ENCODE measurements around the gene SUCLG1. TPM values are rescaled to one million over a fixed set of nuclear protein-coding genes. Genes with fewer than 3 reads are reported as not detected.

SUCLG1 gene
- total RNA-seq, 1 experiment from 2014 or later, result 83.4 TPM

GRCh38 chr2:84481702-84482101 is 22.6 kb upstream of the SUCLG1 start:
- Histone ChIP-seq H3K36me3 (ENCODE audit: low read depth, low read length) (no peaks in the 10 kb centered on the region), H3K4me2 (ENCODE audit: low read length) (no peak overlapping the region), H3K9me3 (ENCODE audit: low read length) (no peaks in the 10 kb centered on the region), H3K4me1 (ENCODE audit: insufficient read depth, low read length) (no peaks in the 10 kb centered on the region), H3K27ac (ENCODE audit: low read length) (no peak overlapping the region), H3F3A (ENCODE audit: low read length, unreplicated experiment) (no peaks in the 10 kb centered on the region), H4K20me1 (ENCODE audit: low read length) (no peaks in the 10 kb centered on the region), H3K27me3 (ENCODE audit: low read length) (no peaks in the 10 kb centered on the region), H3K4me3 (ENCODE audit: low read length) (no peak overlapping the region), H3K79me2 (ENCODE audit: low read length) (no peaks in the 10 kb centered on the region), H3K9me2 (replicated peaks; ENCODE audit: low read length) (no peaks in the 10 kb centered on the region), H3K9ac (ENCODE audit: low read length) (no peak overlapping the region), H2AFZ (ENCODE audit: low read length) (peak overlapping the region; percentile 34; the same call in 1 of the 2 replicates)
- peak; percentile 30 for DNase-seq
- no peak; the same call in 1 of the 2 replicates for ATAC-seq
- ChIA-PET CTCF (no interaction called here), POLR2A (ENCODE audit: unreplicated experiment) (no interaction called here)
- no TSS peak for BruUV-seq (replicated peaks)
- intact Hi-C loops (cut with micrococcal nuclease), result no loop called here
- no peak for TF ChIP-seq CTCF (conservative IDR thresholded peaks at IDR 0.05; ENCODE audit: low read depth, low read length)
- TF ChIP-seq EZH2 (IDR thresholded peaks at IDR 0.05; ENCODE audit: low read length, unreplicated experiment), result no peak
- no peak for TF ChIP-seq EZH2phosphoT487 (IDR thresholded peaks at IDR 0.05; ENCODE audit: borderline replicate concordance, low read length)

DNA sequence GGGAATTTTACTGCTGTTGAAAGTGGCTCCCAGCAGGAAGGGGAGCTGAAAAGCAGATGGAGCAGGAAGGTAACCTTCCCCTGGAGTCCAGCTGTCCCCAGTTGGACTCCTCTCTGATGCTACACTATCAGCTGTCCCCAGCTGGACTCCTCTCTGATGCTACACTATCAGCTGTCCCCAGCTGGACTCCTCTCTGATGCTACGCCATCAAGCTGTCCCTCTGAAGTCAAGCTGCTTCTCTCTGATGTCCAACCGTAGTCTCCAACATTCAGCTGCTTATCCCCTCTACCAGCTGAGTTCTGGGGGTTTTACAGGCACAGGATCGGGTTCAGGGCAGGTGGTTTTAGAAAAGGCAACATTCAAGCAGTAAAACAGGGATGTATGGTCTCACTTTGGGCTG is 19.8 kb upstream of the SUCLG1 start:
- Histone ChIP-seq H3K9me3 (ENCODE audit: low read length) (no peaks in the 10 kb centered on the region), H2AFZ (ENCODE audit: low read length) (no peak overlapping the region), H3K4me3 (ENCODE audit: low read length) (no peak overlapping the region), H3K4me1 (ENCODE audit: insufficient read depth, low read length) (peaks cover 7% of the 10 kb centered on the region), H3K9ac (ENCODE audit: low read length) (no peak overlapping the region), H3K79me2 (ENCODE audit: low read length) (no peaks in the 10 kb centered on the region), H4K20me1 (ENCODE audit: low read length) (no peaks in the 10 kb centered on the region), H3K9me2 (replicated peaks; ENCODE audit: low read length) (no peaks in the 10 kb centered on the region), H3K27me3 (ENCODE audit: low read length) (no peaks in the 10 kb centered on the region), H3K36me3 (ENCODE audit: low read depth, low read length) (no peaks in the 10 kb centered on the region), H3K27ac (ENCODE audit: low read length) (no peak overlapping the region), H3K4me2 (ENCODE audit: low read length) (no peak overlapping the region), H3F3A (ENCODE audit: low read length, unreplicated experiment) (no peaks in the 10 kb centered on the region)
- ATAC-seq, result no peak
- no peak for DNase-seq
- no TSS peak for BruUV-seq (replicated peaks)
- POLR2A ChIA-PET (ENCODE audit: unreplicated experiment), result no interaction called here
- CTCF ChIA-PET, result no interaction called here
- TF ChIP-seq EZH2phosphoT487 (IDR thresholded peaks at IDR 0.05; ENCODE audit: borderline replicate concordance, low read length) (no peak), EZH2 (IDR thresholded peaks at IDR 0.05; ENCODE audit: low read length, unreplicated experiment) (no peak), CTCF (conservative IDR thresholded peaks at IDR 0.05; ENCODE audit: low read depth, low read length) (no peak)
- intact Hi-C loops (cut with micrococcal nuclease), result no loop called here

GRCh38 chr2:84477886-84478285 is 18.8 kb upstream of the SUCLG1 start:
- POLR2A ChIA-PET (ENCODE audit: unreplicated experiment), result no interaction called here
- CTCF ChIA-PET, result no interaction called here

More at GRCh38 chr2:84477886-84478285, 18.8 kb upstream of the SUCLG1 start:
- BruUV-seq (replicated peaks), result no TSS peak
- no peak overlapping the region for H3K9ac ChIP-seq (ENCODE audit: low read length)
- H3K79me2 ChIP-seq (ENCODE audit: low read length), result no peaks in the 10 kb centered on the region
- H3K4me3 ChIP-seq (ENCODE audit: low read length), result no peak overlapping the region
- no peak for TF ChIP-seq EZH2 (IDR thresholded peaks at IDR 0.05; ENCODE audit: low read length, unreplicated experiment)
- TF ChIP-seq CTCF (conservative IDR thresholded peaks at IDR 0.05; ENCODE audit: low read depth, low read length), result no peak
- no peak for TF ChIP-seq EZH2phosphoT487 (IDR thresholded peaks at IDR 0.05; ENCODE audit: borderline replicate concordance, low read length)
- intact Hi-C loops (cut with micrococcal nuclease), result no loop called here
- H3K27me3 ChIP-seq (ENCODE audit: low read length), result no peaks in the 10 kb centered on the region
- H3K4me1 ChIP-seq (ENCODE audit: insufficient read depth, low read length), result peaks cover 10% of the 10 kb centered on the region
- DNase-seq (no peak), ATAC-seq (no peak)
- no peak overlapping the region for H3K4me2 ChIP-seq (ENCODE audit: low read length)
- no peak overlapping the region for H2AFZ ChIP-seq (ENCODE audit: low read length)
- H3K9me3 ChIP-seq (ENCODE audit: low read length), result no peaks in the 10 kb centered on the region
- H3K36me3 ChIP-seq (ENCODE audit: low read depth, low read length), result no peaks in the 10 kb centered on the region
- H4K20me1 ChIP-seq (ENCODE audit: low read length), result no peaks in the 10 kb centered on the region
- H3K9me2 ChIP-seq (replicated peaks; ENCODE audit: low read length), result no peaks in the 10 kb centered on the region
- H3K27ac ChIP-seq (ENCODE audit: low read length), result no peak overlapping the region
- no peaks in the 10 kb centered on the region for H3F3A ChIP-seq (ENCODE audit: low read length, unreplicated experiment)
